ENCODE data around the gene TPK1.

The TPK1 gene

GRCh38 chr7:144403649-144404061, 432.2 kb downstream of the TPK1 start, which contains the start of gene NOBOX:
Gene NOBOX, minus strand, starts transcription at chr7:144403693.
- no peak for DNase-seq

GRCh38 chr7:144403102-144403501, 432.8 kb downstream of the TPK1 start:
- DNase-seq = no peak
